GM20431 (cell line): ENCODE data around the gene HOXD9.

Source experiments
- in situ Hi-C: fragments of 300-500 bp; cut with MseI, MboI; formaldehyde crosslinking; loops from one replicate; pipeline ENCODE4 v1.15.0; 2020; ENCODE audit warnings: low sequenced_read_pairs; ENCODE audit not compliant: unreplicated experiment

HOXD9 gene

GRCh38 chr2:176122683-176123410, at the start of gene HOXD9:
Gene HOXD9, plus strand, starts transcription at chr2:176122719. Its CDS starts 50 bp downstream, at chr2:176122769.
- in situ Hi-C loops, result loop anchor here (10.0 kb wide), 1 partner anchor 522 kb away; no protein-coding TSS in a partner anchor

- in situ Hi-C loops, result no loop called here
These were observed 49.3 kb upstream of the HOXD9 start for GRCh38 chr2:176072951-176073904.

- in situ Hi-C loops, result loop anchor here (25.0 kb wide), 2 partner anchors 388 to 663 kb away; no protein-coding TSS in a partner anchor
These were observed 47.5 kb upstream of the HOXD9 start for GRCh38 chr2:176074919-176075425.

GRCh38 chr2:176075481-176075880, 47.0 kb upstream of the HOXD9 start:
- in situ Hi-C loops, result loop anchor here (25.0 kb wide), 2 partner anchors 388 to 663 kb away; no protein-coding TSS in a partner anchor

GRCh38 chr2:176076063-176076462, 46.5 kb upstream of the HOXD9 start:
- in situ Hi-C loops, result loop anchor here (25.0 kb wide), 2 partner anchors 389 to 664 kb away; no protein-coding TSS in a partner anchor

- in situ Hi-C loops, result loop anchor here (25.0 kb wide), 2 partner anchors 389 to 664 kb away; no protein-coding TSS in a partner anchor
These were observed 45.7 kb upstream of the HOXD9 start for GRCh38 chr2:176076796-176077195.

- in situ Hi-C loops, result loop anchor here (25.0 kb wide), 2 partner anchors 391 to 666 kb away; no protein-coding TSS in a partner anchor
These were observed 43.8 kb upstream of the HOXD9 start for GRCh38 chr2:176078541-176079284.

GRCh38 chr2:176079285-176079830, 43.2 kb upstream of the HOXD9 start:
- in situ Hi-C loops, result loop anchor here (25.0 kb wide), 2 partner anchors 392 to 667 kb away; no protein-coding TSS in a partner anchor

GRCh38 chr2:176079831-176080539, 42.5 kb upstream of the HOXD9 start:
- in situ Hi-C loops, result loop anchor here (25.0 kb wide), 2 partner anchors 393 to 668 kb away; no protein-coding TSS in a partner anchor

GRCh38 chr2:176080540-176081375, 41.8 kb upstream of the HOXD9 start:
- in situ Hi-C loops, result loop anchor here (25.0 kb wide), 2 partner anchors 393 to 668 kb away; no protein-coding TSS in a partner anchor

GRCh38 chr2:176081376-176081836, 41.1 kb upstream of the HOXD9 start:
- in situ Hi-C loops, result loop anchor here (25.0 kb wide), 2 partner anchors 394 to 669 kb away; no protein-coding TSS in a partner anchor

GRCh38 chr2:176081837-176082524, 40.5 kb upstream of the HOXD9 start:
- in situ Hi-C loops, result loop anchor here (25.0 kb wide), 2 partner anchors 395 to 670 kb away; no protein-coding TSS in a partner anchor

GRCh38 chr2:176082525-176082823, 40.0 kb upstream of the HOXD9 start:
- in situ Hi-C loops, result loop anchor here (25.0 kb wide), 2 partner anchors 395 to 670 kb away; no protein-coding TSS in a partner anchor

- in situ Hi-C loops, result loop anchor here (25.0 kb wide), 2 partner anchors 396 to 671 kb away; no protein-coding TSS in a partner anchor
These were observed 39.4 kb upstream of the HOXD9 start for GRCh38 chr2:176082824-176083751.

GRCh38 chr2:176083796-176084261, 38.7 kb upstream of the HOXD9 start, which contains the start of gene EVX2:
Gene EVX2, minus strand, starts transcription at chr2:176083962. Its CDS starts 186 bp downstream, at chr2:176083776.
- in situ Hi-C loops, result loop anchor here (25.0 kb wide), 2 partner anchors 397 to 672 kb away; no protein-coding TSS in a partner anchor
